ENCODE data around the gene ODF2.
A peak's percentile ranks its signal among the peaks of the same experiment; 100 is the strongest.
"Not testable (repeated sequence)": the region's sequence is repeated elsewhere in the genome, so short reads cannot be mapped to it uniquely, and the experiment has no call there.

The ODF2 gene

DNA sequence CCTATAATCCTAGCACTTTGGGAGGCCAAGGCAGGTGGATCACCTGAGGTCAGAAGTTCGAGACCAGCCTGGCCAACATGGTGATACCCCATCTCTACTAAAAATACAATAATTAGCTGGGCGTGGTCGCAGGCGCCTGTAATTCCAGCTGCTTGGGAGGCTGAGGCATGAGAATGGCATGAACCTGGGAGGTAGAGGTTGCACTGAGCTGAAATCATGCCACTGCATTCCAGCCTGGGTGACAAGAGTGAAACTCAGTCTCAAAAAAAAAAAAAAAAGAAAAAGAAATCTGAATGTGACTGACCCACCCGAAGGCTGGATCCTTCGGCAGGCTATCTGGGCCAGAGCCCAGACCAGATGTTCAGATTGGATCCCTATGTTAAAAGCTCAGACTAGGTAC, 32.5 kb upstream of the ODF2 start:
- DNase-seq (ENCODE audit: low read depth in 1 of 2, low spot score in 1 of 2) = not testable (repeated sequence)

DNA sequence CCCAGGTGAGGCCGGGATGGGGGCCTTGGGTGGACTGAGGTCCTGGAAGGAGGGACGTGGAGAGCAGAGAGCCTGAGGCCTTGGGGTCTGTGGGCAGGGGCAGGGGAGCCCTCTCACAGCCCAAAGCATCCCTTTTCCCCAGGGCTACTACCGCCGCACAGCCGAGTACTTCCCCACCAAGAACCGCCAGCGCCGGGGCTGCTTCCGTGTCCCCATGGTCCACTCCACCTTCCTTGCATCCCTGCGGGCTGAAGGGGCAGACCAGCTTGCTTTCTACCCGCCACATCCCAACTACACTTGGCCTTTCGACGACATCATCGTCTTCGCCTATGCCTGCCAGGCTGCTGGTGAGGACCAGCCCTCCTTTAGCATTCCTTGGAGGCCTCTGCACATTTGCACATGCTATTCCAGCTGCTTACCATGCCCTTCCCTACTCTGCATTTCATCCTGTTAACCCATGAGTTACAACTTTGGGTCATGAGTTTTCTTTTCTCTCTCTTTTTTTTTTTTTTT, 31.5 kb upstream of the ODF2 start:
- DNase-seq (ENCODE audit: low read depth in 1 of 2, low spot score in 1 of 2) = no peak

DNA sequence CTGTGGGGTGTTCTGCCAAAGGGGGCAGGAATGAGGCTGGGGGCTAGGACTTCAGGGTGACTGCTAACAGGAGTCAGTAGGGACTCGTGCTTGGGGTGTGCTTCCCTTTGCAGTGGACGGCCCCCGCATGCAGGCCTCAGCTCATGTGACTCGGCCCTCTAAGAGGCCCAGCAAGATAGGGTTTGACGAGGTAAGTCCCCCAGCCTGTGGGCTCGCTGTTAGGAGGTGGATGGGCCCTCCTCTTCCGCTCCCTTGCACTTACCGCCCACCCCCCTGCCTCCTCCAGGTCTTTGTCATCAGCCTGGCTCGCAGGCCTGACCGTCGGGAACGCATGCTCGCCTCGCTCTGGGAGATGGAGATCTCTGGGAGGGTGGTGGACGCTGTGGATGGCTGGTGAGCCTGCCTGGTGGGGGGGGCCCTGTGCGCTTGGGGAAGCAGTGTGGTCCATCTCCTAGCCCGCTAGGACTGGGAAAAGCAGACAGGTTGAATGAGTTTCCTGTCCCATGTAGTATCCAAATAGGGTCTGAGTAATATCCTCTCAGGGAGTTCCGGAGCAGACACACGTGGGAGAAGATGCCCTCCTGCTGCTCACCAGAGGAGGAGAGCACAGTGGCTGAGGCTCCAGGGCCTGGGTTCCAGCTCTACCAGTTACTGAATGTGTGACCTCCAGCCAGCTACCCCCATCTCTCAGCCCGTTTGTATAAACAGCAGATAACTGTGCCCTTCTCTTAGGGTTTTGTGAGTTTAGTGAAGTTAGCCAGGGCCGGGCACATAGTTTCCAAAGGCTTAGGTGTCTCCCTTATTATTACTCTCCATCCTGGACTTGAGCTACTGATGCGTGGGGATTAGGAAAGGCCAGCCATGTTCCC, 26.9 kb upstream of the ODF2 start:
- no peak for DNase-seq (ENCODE audit: low read depth in 1 of 2, low spot score in 1 of 2)

DNA sequence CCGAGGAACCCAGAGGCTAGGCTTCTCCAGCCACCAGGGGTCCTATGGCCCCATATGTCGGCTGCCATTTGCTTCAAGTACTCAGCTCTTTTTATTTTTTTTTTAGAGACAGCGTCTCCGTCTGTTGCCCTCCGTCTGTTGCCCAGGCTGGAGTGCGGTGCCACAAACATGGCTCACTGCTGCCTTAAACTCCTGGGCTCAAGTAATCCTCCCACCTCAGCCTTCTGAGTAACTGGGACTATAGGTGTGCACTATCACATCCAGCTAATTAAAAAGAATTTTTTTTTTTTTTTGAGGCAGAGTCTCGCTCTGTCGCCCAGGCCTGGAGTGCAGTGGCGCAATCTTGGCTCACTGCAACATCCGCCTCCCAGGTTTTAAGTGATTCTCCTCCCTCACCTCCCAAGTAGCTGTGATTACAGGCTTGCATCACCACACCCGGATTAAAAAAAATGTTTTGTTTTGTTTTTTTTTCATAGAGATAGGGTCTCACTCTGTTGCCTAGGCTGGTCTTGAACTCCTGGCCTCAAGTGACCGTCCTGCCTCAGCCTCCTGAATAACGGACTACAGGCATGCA, 26.2 kb upstream of the ODF2 start:
- DNase-seq (ENCODE audit: low read depth in 1 of 2, low spot score in 1 of 2) = no peak

DNA sequence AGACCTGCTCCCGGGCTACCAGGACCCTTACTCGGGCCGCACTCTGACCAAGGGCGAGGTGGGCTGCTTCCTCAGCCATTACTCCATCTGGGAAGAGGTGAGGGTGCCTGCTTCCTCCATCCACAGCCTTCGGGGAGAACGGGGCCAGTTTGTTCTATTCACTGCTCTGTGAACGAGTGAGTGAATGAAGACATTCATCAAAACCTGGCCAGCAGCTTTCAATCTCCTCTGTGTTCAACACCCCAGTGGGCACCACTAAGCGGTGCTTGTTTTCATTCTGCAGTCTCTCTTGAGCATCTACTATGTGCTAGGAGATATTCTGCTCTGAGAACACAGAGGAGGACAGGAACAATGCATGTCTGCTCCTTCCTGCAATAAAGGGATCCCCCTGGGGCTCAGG, 24.6 kb upstream of the ODF2 start:
- DNase-seq (ENCODE audit: low read depth in 1 of 2, low spot score in 1 of 2) = no peak

DNA sequence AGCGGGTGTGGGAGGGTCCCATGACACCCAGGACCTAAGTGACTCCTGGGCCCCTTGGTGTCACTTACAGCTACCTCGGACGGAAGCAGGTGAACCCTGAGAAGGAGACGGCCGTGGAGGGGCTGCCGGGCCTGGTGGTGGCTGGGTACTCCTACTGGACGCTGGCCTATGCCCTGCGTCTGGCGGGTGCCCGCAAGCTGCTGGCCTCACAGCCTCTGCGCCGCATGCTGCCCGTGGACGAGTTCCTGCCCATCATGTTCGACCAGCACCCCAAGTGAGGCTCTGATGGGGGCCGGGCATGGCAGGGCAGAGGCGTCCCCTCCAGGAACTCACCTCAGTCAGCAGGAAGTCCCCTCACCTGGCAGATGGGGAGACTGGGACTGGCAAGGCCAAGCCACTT, 21.5 kb upstream of the ODF2 start:
- DNase-seq (ENCODE audit: low read depth in 1 of 2, low spot score in 1 of 2) = no peak

DNA sequence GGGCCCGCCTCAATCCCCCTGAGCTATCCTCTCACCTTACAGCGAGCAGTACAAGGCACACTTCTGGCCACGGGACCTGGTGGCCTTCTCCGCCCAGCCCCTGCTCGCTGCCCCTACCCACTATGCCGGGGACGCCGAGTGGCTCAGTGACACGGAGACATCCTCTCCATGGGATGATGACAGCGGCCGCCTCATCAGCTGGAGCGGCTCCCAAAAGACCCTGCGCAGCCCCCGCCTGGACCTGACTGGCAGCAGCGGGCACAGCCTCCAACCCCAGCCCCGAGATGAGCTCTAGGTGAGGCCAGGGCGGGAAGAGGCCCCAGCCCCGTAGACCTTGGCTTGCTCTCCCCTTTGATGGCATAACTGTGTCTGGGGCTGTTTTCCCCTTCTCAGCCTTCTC, 20.2 kb upstream of the ODF2 start:
- DNase-seq (ENCODE audit: low read depth in 1 of 2, low spot score in 1 of 2) = no peak

DNA sequence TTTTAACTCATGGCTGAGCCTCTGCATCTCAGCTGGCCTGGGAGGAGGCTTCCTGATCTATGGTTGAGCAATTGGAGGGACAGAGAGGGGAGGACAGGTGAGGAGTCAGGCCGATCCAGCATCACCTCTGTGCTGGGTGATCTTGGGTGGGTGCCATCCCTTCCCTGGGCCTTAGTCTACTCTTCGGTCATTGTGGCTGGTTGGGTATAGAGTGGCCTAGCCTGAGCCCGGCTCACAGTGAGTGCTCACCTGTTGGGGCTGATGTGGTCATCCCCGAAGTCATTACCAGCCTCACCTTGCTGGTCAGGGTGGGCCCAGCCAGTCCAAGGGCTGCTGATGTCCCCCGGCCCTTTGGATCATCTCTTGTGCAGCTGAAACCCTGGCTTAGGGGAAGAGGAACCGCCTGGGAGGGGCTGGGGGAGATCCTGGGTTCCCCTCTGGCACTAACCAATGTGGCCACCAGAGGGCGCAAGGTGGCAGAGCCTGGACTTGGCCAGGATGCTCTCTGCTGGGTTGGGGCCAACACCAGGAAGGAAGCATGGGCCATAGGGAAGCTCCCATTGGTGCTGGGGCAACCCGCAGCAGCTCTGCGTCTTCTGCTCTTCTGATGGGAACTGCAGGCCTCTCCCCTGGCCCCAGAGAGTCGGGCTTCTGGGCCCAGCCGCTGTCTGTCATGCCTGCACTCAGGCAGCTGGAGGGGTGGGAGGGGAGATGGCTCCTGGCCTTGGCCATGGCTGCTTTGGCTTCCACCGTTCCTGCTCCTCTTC, 17.3 kb upstream of the ODF2 start:
- DNase-seq (ENCODE audit: low read depth in 1 of 2, low spot score in 1 of 2) = peak; percentile 61 to 76

DNA sequence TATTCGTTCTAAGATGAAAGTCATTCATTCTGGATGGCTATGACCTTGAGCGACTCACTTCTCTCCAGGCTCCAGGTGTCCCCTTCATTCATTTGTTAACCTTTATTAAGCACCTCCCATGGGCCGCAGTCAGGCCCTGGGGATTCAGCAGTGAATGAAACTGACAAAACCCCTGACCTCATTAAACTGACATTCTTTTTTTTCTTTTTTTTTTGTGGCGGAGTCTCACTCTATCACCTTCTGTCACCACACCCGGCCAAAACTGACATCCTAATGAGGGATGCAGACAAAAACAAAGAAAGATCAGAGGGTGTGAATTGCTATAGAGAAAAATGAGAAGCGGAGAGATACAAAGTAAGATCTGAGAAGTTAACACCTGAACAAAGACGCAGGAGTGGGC, 16.5 kb upstream of the ODF2 start:
- DNase-seq (ENCODE audit: low read depth in 1 of 2, low spot score in 1 of 2) = no peak

DNA sequence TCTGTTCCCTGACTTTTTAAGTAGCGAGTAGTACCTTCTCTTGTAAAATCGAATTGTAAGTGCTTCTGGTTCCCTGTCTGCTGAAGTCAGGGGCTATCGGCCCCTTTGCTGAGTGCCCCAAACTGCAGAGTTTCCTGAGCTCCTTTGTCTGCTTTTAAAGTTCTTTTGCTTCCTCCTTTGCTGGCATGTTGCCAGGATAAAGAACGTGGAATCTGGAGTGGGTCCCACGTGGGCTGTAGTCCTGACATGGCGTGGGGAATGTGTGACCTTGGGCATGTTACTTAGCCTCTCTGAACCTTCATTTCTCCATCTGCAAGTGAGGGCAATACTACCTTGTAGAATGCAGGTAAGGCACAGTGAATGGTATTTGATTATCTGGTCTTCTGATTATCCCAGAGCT, 13.7 kb upstream of the ODF2 start:
- no peak for DNase-seq (ENCODE audit: low read depth in 1 of 2, low spot score in 1 of 2)

DNA sequence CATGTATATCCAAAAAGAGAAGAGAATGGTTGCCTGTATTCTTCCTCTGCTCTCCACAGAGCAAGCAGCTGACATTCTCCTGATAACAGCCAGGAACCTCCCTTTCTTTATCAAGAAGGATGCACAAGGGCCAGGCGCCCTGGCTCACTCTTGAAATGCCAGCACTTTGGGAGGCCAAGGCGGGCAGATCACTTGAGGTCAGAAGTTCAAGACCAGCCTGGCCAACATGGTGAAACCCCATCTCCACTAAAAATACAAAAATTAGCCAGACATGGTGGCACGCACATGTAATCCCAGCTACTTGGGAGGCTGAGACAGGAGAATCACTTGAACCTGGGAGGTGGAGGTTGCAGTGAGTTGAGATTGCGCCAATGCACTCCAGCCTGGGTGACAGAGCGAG, 9.3 kb upstream of the ODF2 start:
- DNase-seq (ENCODE audit: low read depth in 1 of 2, low spot score in 1 of 2) = not testable (repeated sequence)

DNA sequence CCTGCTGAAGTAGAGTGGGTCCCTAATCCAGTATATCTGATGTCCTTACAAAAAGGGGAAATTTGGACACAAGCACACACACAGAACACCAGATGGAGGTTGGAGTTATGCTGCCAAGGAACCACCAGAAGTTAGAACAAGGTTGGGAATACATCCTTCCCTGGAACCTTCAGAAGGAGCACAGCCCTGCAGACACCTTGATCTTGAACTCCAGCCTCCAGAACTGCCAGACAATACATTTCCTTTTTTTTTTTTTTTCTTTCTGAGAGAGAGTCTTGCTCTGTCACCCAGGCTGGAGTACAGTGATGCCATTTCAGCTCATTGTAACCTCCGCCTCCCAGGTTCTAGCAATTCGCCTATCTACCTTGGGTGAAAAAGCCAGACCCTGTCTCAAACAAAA, 7.1 kb upstream of the ODF2 start:
- DNase-seq (ENCODE audit: low read depth in 1 of 2, low spot score in 1 of 2) = no peak

DNA sequence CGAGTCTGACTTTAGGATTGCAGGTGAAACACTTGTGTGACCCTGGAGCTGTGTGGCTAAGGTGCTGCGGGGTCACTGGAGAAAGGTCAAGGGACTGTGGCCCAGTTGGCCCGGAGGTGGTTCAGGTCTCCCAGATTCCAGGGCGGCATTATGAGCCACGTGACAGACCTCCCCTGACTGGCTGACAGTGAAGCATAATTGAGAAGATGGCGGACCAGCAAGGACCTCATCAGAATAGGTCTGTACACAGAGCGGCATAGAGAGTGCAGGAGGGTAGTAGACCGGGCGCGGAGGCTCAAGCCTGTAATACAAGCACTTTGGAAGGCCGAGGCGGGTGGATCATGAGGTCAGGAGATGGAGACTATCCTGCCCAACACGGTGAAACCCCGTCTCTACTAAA, 815 bp upstream of the ODF2 start:
- DNase-seq (ENCODE audit: low read depth in 1 of 2, low spot score in 1 of 2) = no peak

DNA sequence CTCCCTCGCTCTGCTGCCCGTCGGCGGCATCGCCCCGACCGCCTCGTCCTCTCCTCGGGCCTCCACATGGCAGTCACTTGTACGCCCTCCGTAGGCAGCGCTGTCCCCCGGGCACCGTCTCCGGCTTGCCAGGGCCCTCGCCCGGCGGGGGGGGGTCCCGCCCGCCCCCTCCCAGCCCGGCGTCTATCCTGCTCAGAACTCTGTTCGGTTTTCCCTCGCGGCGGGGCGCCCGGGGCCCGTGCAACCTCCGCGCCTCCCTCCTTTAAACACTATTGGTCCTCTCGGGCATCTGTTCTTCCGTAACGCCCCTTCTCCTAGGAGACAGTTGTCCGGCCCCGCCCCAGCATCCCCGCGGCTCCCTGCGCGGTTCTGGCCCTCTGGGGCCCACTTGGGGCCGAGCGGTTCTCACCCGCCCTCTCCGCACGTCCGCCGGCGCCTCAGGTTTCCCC, 831 bp downstream of the ODF2 start:
- DNase-seq (ENCODE audit: low read depth in 1 of 2, low spot score in 1 of 2) = peak; percentile 42 to 44

DNA sequence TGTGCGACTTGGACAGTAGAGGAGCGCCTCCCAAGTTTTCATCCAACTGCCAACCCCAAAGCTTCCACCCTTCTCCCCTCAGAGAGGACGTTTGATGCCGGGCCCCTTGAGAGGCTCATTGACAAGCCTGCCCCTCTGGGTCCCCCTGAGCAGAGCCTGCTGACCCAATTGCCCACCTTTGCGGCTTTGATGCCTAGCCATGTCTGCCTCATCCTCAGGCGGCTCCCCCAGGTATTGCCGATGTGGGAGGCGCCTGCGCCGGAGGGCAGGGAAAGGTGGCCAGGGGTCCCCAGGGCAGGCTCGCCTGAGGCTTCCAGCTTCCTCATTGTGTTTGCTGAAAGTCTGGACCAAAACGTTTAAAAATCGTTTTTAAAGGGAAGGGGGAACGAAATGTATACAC, 1.4 kb downstream of the ODF2 start:
- DNase-seq (ENCODE audit: low read depth in 1 of 2, low spot score in 1 of 2) = no peak

DNA sequence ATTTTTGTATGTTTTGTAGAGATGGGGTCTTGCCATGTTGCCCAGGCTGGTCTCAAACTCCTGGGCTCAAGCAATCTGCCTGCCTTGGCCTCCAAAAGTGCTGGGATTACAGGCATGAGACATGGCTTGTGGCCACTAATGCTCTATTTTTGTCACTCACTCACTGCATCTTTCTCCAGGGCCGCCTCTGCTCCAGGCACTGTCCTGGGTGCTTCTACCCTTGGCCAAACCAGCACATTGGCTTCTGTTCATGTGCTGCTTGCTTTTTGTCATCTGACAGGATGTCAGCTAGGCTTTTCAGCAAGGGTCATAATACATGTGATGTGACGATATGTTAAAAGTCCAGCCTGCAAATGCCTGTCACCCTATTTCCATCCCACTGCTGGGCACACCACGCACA, 3.2 kb downstream of the ODF2 start:
- no peak for DNase-seq (ENCODE audit: low read depth in 1 of 2, low spot score in 1 of 2)

DNA sequence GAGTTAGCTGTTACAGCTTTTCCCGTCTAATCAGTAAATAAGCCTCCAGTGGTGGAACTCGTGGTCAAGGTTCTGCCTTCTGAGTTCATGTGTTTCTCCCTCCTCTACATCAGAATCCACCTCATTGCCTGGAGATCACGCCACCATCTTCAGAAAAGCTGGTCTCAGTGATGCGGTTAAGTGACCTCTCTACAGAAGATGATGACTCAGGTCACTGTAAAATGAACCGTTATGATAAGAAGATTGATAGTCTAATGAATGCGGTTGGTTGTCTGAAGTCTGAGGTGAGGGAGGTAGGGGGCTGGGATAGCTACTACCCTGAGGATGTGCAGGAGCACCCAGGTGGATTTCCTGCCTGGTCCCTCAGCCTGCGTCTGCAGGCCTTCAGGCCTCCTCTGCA, 13.3 kb downstream of the ODF2 start:
- DNase-seq (ENCODE audit: low read depth in 1 of 2, low spot score in 1 of 2) = no peak

DNA sequence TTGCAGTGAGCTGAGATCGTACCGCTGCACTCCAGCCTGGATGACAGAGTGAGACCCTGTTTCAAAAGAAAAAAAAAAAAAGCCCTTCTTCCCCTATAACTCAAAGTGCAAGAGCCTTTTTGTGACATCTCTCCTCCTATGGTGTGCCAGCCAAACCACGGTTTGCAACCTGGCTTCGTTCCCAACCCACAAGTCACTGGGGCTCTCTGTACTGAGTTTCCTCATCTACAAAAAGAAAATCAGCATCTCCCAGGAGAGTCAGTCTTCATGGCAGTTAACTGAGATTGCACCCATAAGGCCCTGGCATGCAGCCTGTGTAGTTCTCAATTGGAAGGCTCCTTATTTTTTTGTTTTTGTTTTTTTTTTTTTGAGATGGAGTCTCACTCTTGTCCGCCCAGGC, 14.8 kb downstream of the ODF2 start:
- DNase-seq (ENCODE audit: low read depth in 1 of 2, low spot score in 1 of 2) = no peak

DNA sequence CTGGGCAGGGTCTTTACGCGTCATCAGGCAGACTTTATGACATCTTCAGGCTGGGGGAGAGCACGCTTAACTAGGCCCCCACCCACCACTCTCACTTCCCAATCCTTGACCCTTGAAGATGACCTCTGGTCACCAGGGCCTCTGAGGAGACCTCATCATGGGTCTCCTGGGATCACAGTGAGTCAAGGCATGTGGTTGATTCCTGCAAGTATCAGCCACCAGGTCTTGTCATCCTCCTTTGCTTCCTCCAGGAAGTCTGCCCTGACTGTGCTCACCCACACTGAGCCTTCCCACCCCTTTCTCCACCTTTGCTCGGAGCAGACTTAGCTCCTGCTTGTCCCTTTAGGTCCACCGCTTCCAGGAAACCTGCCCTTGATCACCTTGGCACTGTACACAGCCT, 17.3 kb downstream of the ODF2 start:
- DNase-seq (ENCODE audit: low read depth in 1 of 2, low spot score in 1 of 2) = no peak

DNA sequence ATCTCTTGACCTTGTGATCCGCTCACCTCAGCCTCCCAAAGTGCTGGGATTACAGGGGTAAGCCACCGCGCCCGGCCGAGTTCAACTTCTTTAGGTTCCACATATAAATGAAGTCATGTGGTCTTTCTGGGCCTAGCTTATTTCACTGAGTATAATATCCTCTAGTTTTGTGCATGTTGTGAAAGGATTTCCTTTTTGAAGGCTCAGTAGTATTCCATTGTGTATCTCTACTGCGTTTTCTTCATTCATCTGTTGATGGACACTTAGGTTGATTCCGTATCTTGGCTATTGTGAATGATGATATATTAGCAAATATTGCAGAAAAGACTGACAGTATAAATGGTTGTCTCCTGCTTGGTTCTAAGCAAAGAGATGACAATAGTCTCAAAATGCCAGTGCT, 20.1 kb downstream of the ODF2 start:
- DNase-seq (ENCODE audit: low read depth in 1 of 2, low spot score in 1 of 2) = no peak

DNA sequence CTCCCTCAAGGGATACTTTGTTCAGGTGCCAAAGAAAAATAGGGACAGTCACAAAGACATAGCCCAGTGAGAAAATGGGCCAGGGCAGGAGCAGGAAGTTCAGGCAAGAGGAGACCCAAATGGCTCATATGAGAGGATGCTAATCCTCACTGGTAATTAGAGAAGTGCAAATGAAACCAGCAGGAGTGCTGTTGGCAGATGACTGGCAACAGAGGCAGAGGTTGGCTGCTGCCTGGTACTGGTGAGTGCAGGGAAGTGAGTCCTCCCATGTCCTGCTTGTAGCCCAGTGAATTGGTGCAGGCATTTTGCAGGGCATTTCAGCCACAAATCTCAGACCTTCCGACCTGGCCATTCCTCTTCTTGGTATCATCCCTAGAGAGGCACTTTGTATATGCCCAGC, 23.5 kb downstream of the ODF2 start:
- no peak for DNase-seq (ENCODE audit: low read depth in 1 of 2, low spot score in 1 of 2)

DNA sequence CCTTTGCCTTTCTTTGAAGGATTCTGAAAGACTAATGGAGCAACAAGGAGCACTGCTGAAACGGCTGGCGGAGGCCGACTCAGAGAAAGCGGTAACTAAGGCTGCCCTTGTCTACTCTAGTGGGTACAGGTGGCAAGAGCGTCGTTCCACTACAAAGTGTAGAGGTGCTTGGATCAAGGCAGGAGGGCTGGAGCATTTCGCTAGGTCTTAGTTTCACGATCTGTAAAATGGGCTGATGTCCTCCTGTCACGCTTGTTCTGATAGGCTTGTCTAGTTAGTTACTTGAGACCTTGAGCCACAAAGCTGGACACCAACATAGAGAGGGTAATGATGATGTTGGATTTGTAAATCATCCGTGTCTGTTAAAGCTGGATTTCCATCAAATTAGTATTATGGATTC, 25.8 kb downstream of the ODF2 start:
- no peak for DNase-seq (ENCODE audit: low read depth in 1 of 2, low spot score in 1 of 2)

All from stimulated activated CD4-positive, alpha-beta T cell treated with anti-CD3 and anti-CD28 coated beads, Interleukin-15, amount 100 ng/mL, for 1 hour (primary cell).